K562 (cell line): ENCODE data around the gene CLDN5.

Experiments used
- CEBPB ChIP-seq: fragments of 450-650 bp; IDR thresholded peaks from 2 replicates; pipeline ENCODE4 v1.6.1; 2016; ENCODE audit warnings: missing genetic modification characterization, missing compliant biosample characterization
- CTCF ChIP-seq, 3 experiments: IDR thresholded peaks in 2 of 3; conservative IDR thresholded peaks in 1 of 3; 2 replicates each; pipeline ENCODE4 v1.5.1; 2011 to 2012; ENCODE audit warnings: low read length in 3 of 3, mild to moderate bottlenecking in 3 of 3, control low read depth in 2 of 3, improper control_type of control experiment in 1 of 3, inconsistent platforms in 1 of 3, low read depth in 1 of 3, mixed read lengths in 1 of 3, moderate library complexity in 1 of 3; ENCODE audit not compliant: insufficient read depth in 2 of 3
- E2F5 ChIP-seq: sonication (generic); formaldehyde crosslinking; IDR thresholded peaks from 2 replicates; pipeline ENCODE4 v1.8.0; 2022; ENCODE audit warnings: mild to moderate bottlenecking, missing genetic modification reagents
- HIVEP1 ChIP-seq: fragments of 250-450 bp; sonication (Bioruptor Pico); IDR thresholded peaks from 2 replicates; pipeline ENCODE4 v1.4.0; 2020; ENCODE audit warnings: mild to moderate bottlenecking
- JUNB ChIP-seq: fragments of 450-650 bp; formaldehyde crosslinking; conservative IDR thresholded peaks from 2 replicates; pipeline ENCODE4 v1.4.0; 2020; ENCODE audit warnings: mild to moderate bottlenecking
- MLLT1 ChIP-seq, 2 experiments: fragments of 450-650 bp; IDR thresholded peaks; 2 replicates each; pipeline ENCODE4 v1.6.1; 2016
- POLR2A ChIP-seq: fragments of 450-650 bp; conservative IDR thresholded peaks from 2 replicates; pipeline ENCODE4 v1.6.1; 2016
- SREBF2 ChIP-seq: sonication (generic); formaldehyde crosslinking; IDR thresholded peaks from 2 replicates; pipeline ENCODE4 v1.4.0; 2020; ENCODE audit warnings: mild to moderate bottlenecking, missing genetic modification reagents
- TAF15 ChIP-seq: fragments of 200-400 bp; formaldehyde crosslinking; IDR thresholded peaks from 2 replicates; pipeline ENCODE4 v1.6.1; 2017; ENCODE audit warnings: mild to moderate bottlenecking, low read depth, low read length, moderate library complexity
- TAL1 ChIP-seq: fragments of 450-650 bp; IDR thresholded peaks from 2 replicates; pipeline ENCODE4 v1.6.1; 2016; ENCODE audit warnings: mild to moderate bottlenecking
- TRIM24 ChIP-seq, 2 experiments: fragments of 450-650 bp; IDR thresholded peaks; 2 replicates each; pipeline ENCODE4 v1.6.1; 2016
- ZC3H11A ChIP-seq: IDR thresholded peaks from 2 replicates; pipeline ENCODE4 v1.6.1; 2012; ENCODE audit warnings: low read depth, low read length, improper control_type of control experiment
- ZFP30 ChIP-seq: fragments of 250-450 bp; sonication (Bioruptor Pico); IDR thresholded peaks from 2 replicates; pipeline ENCODE4 v1.8.0; 2022; ENCODE audit warnings: moderate library complexity, mild to moderate bottlenecking, inconsistent platforms, borderline replicate concordance

- TF ChIP-seq CTCF (IDR thresholded peaks at IDR 0.05 in 2 of 3, conservative IDR thresholded peaks at IDR 0.05 in 1 of 3; ENCODE audit: insufficient read depth in 2 of 3, low read depth in 1 of 3, low read length in 3 of 3) (peak in 2 of 3 experiments; percentile 25 to 36; a peak in 4 of 6 replicates), TAL1 (no peak), SREBF2 (no peak), ZC3H11A (no peak), TAF15 (no peak), HIVEP1 (CRISPR knock-in tag) (no peak), ZFP30 (no peak), E2F5 (CRISPR knock-in tag) (no peak), TRIM24 (IDR thresholded peaks at IDR 0.05) (no peak), CEBPB (no peak), MLLT1 (IDR thresholded peaks at IDR 0.05) (no peak), JUNB (CRISPR knock-in tag) (no peak), POLR2A (no peak)
These were observed 28.5 kb downstream of the CLDN5 start for GRCh38 chr22:19495562-19496323.
